Suprapubic skin (tissue), 4 donors: Measurements from ENCODE around the gene RASA3. TPM values are rescaled to one million over a fixed set of nuclear protein-coding genes. Genes with fewer than 3 reads are reported as not detected.

Source experiments
- DNase-seq, 2 donors: peaks; one replicate each; pipeline ENCODE4 v3.0.0-alpha.2; 2019; ENCODE audit warnings: low spot score in 2 of 2
- H3K27ac ChIP-seq: fragments of 200-600 bp; sonication (generic); one replicate; pipeline ENCODE4 v1.5.1; 2019
- H3K27me3 ChIP-seq: fragments of 200-600 bp; sonication (generic); one replicate; pipeline ENCODE4 v1.5.1; 2019
- H3K36me3 ChIP-seq: fragments of 200-600 bp; sonication (generic); one replicate; pipeline ENCODE4 v1.5.1; 2019
- H3K4me1 ChIP-seq: fragments of 200-600 bp; sonication (generic); one replicate; pipeline ENCODE4 v1.5.1; 2019
- H3K4me3 ChIP-seq: fragments of 200-600 bp; sonication (generic); one replicate; pipeline ENCODE4 v1.5.1; 2019; ENCODE audit warnings: mild to moderate bottlenecking
- H3K9me3 ChIP-seq: fragments of 200-600 bp; sonication (generic); one replicate; pipeline ENCODE4 v1.5.1; 2019
- CTCF ChIP-seq, 2 donors: fragments of 200-600 bp in 1 of 2; fragments of 450-650 bp in 1 of 2; sonication (generic) in 1 of 2; IDR thresholded peaks; one replicate each; pipeline ENCODE4 v1.5.1; 2016 to 2019; ENCODE audit warnings: antibody characterized with exemption in 2 of 2, mild to moderate bottlenecking in 1 of 2, moderate library complexity in 1 of 2
- EP300 ChIP-seq: sonication (generic); formaldehyde crosslinking; IDR thresholded peaks from one replicate; pipeline ENCODE4 v1.6.1; 2017; ENCODE audit warnings: antibody characterized with exemption
- POLR2A ChIP-seq, 2 donors: fragments of 450-650 bp; IDR thresholded peaks; one replicate each; pipeline ENCODE4 v1.6.1; 2017; ENCODE audit warnings: antibody characterized with exemption in 2 of 2, mild to moderate bottlenecking in 2 of 2, moderate library complexity in 2 of 2
- POLR2AphosphoS5 ChIP-seq, 3 donors: sonication (generic); formaldehyde crosslinking; IDR thresholded peaks; one replicate each; pipeline ENCODE4 v1.6.1; 2017; ENCODE audit warnings: antibody characterized with exemption in 3 of 3
- WGBS: methylation state at CpG from one replicate; pipeline ENCODE4 v1.1.5; 2018; 5-methylcytosine and 5-hydroxymethylcytosine counted together
- total RNA-seq, 4 donors: library from RNA; depleted of rRNA; stranded (reverse); fragments of >200 nt; gene quantifications; one replicate each; pipeline ENCODE4 v1.1.0, GENCODE V29; 2016

Gene RASA3
- total RNA-seq, 4 donors from 2014 or later, result 15.3 to 37.1 (median 16.4) TPM

GRCh38 chr13:114025405-114025713 is 107.1 kb downstream of the RASA3 start:
- TF ChIP-seq CTCF (IDR thresholded peaks at IDR 0.05) (no peak), POLR2AphosphoS5 (IDR thresholded peaks at IDR 0.05) (no peak), EP300 (no peak), POLR2A (IDR thresholded peaks at IDR 0.05) (no peak)
- H3K9me3 ChIP-seq, result no peaks in the 10 kb centered on the region
- 94% methylated on average over 4 of the region's 4 CpGs for WGBS

GRCh38 chr13:114024603-114025404 is 107.6 kb downstream of the RASA3 start:
- 78% methylated on average over 12 of the region's 35 CpGs for WGBS
- TF ChIP-seq CTCF (IDR thresholded peaks at IDR 0.05) (no peak), POLR2AphosphoS5 (IDR thresholded peaks at IDR 0.05) (no peak), POLR2A (IDR thresholded peaks at IDR 0.05) (no peak), EP300 (no peak)

More at GRCh38 chr13:114025405-114025713, 107.1 kb downstream of the RASA3 start:
- no peak overlapping the region for H3K4me3 ChIP-seq
- H3K27me3 ChIP-seq, result no peaks in the 10 kb centered on the region
- peaks cover 7% of the 10 kb centered on the region for H3K4me1 ChIP-seq
- no peak for DNase-seq
- no peak overlapping the region for H3K27ac ChIP-seq
- peaks cover 27% of the 10 kb centered on the region for H3K36me3 ChIP-seq

DNA sequence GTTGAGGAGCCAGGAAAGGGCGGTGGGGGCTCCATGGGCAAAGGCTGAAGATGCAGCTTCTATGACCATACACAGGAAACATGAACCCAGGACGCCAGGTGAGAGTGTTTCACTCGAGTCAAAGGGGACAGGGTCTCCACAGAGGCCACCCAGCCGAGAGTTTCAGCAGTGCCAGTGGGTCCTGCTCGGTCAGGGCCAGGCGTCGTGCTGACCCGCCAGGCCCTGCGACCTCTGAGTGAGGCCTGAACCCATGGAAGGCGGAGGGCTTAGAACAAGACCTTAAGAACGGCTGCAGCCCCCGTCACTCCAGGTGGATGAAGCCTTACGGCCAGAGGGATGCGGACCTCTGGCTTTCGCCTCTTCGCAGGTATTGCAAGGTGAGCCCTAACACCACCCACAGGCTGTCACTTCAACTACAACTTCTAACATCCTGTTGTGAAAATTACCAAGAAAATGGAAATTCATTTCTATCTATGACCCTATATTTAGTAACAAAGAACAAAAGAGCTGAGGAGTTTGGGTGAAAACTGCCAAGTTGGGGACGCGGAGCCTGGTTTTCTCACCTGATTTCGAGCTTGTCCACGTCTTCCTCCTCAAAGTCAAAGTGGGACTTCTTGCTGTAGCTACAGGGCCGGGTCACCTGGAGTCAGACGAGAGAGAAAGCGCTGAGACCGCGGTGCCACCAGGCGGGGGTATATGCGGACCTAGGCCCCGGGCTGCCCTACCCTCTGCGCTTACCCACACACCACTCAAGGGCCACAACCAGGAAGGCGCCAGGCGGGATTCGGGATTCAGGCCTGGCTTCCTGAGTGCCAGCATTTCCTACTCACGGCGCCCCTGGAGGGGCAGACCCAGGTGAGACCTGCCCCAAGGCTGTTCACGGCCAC is 108.5 kb downstream of the RASA3 start:
- WGBS, result 95% methylated on average over 24 of the region's 35 CpGs
- TF ChIP-seq POLR2AphosphoS5 (IDR thresholded peaks at IDR 0.05) (no peak), POLR2A (IDR thresholded peaks at IDR 0.05) (no peak), EP300 (no peak), CTCF (IDR thresholded peaks at IDR 0.05) (no peak)
- Histone ChIP-seq H3K4me1 (peaks cover 7% of the 10 kb centered on the region), H3K36me3 (peaks cover 27% of the 10 kb centered on the region), H3K9me3 (no peaks in the 10 kb centered on the region), H3K27ac (no peak overlapping the region), H3K27me3 (no peaks in the 10 kb centered on the region), H3K4me3 (no peak overlapping the region)
- DNase-seq, result no peak

More at GRCh38 chr13:114024603-114025404, 107.6 kb downstream of the RASA3 start:
- DNase-seq, result no peak
- H3K27ac ChIP-seq, result no peak overlapping the region
- no peak overlapping the region for H3K4me3 ChIP-seq
- H3K27me3 ChIP-seq, result no peaks in the 10 kb centered on the region
- H3K36me3 ChIP-seq, result peaks cover 27% of the 10 kb centered on the region
- no peaks in the 10 kb centered on the region for H3K9me3 ChIP-seq
- H3K4me1 ChIP-seq, result peaks cover 7% of the 10 kb centered on the region

DNA sequence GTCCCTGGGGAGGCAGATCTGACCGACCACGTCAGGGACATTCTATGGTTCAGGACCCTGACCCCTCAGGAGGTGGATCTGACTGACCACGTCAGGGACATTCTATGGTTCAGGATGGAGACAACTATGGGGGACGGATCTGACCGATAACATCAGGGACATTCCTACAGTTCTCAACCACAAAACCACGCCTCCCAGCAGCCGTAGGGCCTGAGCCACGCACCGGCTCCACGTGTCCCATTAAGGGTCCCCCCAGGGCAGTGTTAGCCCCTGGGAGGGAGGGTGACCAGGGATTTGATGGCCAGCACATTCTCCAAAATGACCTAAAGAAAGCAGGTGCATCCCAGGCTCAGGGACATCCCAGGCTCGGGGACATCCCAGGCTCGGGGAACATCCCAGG is 109.5 kb downstream of the RASA3 start:
- no peak for TF ChIP-seq EP300
- no peaks in the 10 kb centered on the region for H3K27me3 ChIP-seq

GRCh38 chr13:114022309-114022669 is 110.1 kb downstream of the RASA3 start:
- TF ChIP-seq EP300 (no peak), POLR2A (IDR thresholded peaks at IDR 0.05) (no peak), CTCF (IDR thresholded peaks at IDR 0.05) (no peak), POLR2AphosphoS5 (IDR thresholded peaks at IDR 0.05) (no peak)
- Histone ChIP-seq H3K36me3 (peaks cover 33% of the 10 kb centered on the region), H3K27me3 (no peaks in the 10 kb centered on the region), H3K27ac (no peak overlapping the region), H3K4me3 (no peak overlapping the region), H3K9me3 (no peaks in the 10 kb centered on the region), H3K4me1 (peaks cover 7% of the 10 kb centered on the region)
- 96% methylated on average over 6 of the region's 9 CpGs for WGBS
- no peak for DNase-seq

More for the DNA sequence above, 109.5 kb downstream of the RASA3 start:
- 82% methylated on average over 10 of the region's 12 CpGs for WGBS
- no peak overlapping the region for H3K27ac ChIP-seq
- peaks cover 7% of the 10 kb centered on the region for H3K4me1 ChIP-seq
- H3K36me3 ChIP-seq, result peaks cover 33% of the 10 kb centered on the region
- DNase-seq, result no peak
- H3K4me3 ChIP-seq, result no peak overlapping the region
- no peaks in the 10 kb centered on the region for H3K9me3 ChIP-seq
